ENCODE measurements around the gene SLC32A1. TPM values are rescaled to one million over a fixed set of nuclear protein-coding genes. Genes with fewer than 3 reads are reported as not detected.

Gene SLC32A1
- total RNA-seq, 4 donors from 2014 or later: not detected

GRCh38 chr20:38760978-38761377 lies 36.7 kb downstream of the SLC32A1 start:
- intact Hi-C loops (cut with DNase I; ENCODE audit: low total_unique reads): no loop called here
- Histone ChIP-seq H3K4me3 (no peak overlapping the region), H3K27ac (no peak overlapping the region), H3K4me1 (no peaks in the 10 kb centered on the region), H3K9me3 (no peaks in the 10 kb centered on the region), H3K27me3 (no peaks in the 10 kb centered on the region), H3K36me3 (no peaks in the 10 kb centered on the region)
- TF ChIP-seq CTCF (IDR thresholded peaks at IDR 0.05): no peak
- TF ChIP-seq POLR2A (IDR thresholded peaks at IDR 0.05): no peak
- DNase-seq: no peak

GRCh38 chr20:38762174-38762573 lies 37.9 kb downstream of the SLC32A1 start:
- no peak overlapping the region for H3K4me3 ChIP-seq
- no peaks in the 10 kb centered on the region for H3K27me3 ChIP-seq
- no peaks in the 10 kb centered on the region for H3K4me1 ChIP-seq
- intact Hi-C loops (cut with DNase I; ENCODE audit: low total_unique reads): no loop called here
- DNase-seq: no peak
- TF ChIP-seq CTCF (IDR thresholded peaks at IDR 0.05) (no peak), POLR2A (IDR thresholded peaks at IDR 0.05) (no peak)
- no peak overlapping the region for H3K27ac ChIP-seq
- H3K36me3 ChIP-seq: no peaks in the 10 kb centered on the region
- H3K9me3 ChIP-seq: no peaks in the 10 kb centered on the region

- DNase-seq: no peak
- intact Hi-C loops (cut with DNase I; ENCODE audit: low total_unique reads): no loop called here
- no peak overlapping the region for H3K27ac ChIP-seq
- no peaks in the 10 kb centered on the region for H3K4me1 ChIP-seq
- no peak overlapping the region for H3K4me3 ChIP-seq
- TF ChIP-seq CTCF (IDR thresholded peaks at IDR 0.05) (no peak), POLR2A (IDR thresholded peaks at IDR 0.05) (no peak)
- no peaks in the 10 kb centered on the region for H3K36me3 ChIP-seq
- H3K27me3 ChIP-seq: no peaks in the 10 kb centered on the region
- H3K9me3 ChIP-seq: no peaks in the 10 kb centered on the region
Measured at GRCh38 chr20:38763616-38764015, 39.3 kb downstream of the SLC32A1 start.

- DNase-seq: no peak
- Histone ChIP-seq H3K27me3 (no peaks in the 10 kb centered on the region), H3K4me1 (no peaks in the 10 kb centered on the region), H3K9me3 (no peaks in the 10 kb centered on the region), H3K27ac (no peak overlapping the region), H3K36me3 (no peaks in the 10 kb centered on the region), H3K4me3 (no peak overlapping the region)
- intact Hi-C loops (cut with DNase I; ENCODE audit: low total_unique reads): no loop called here
- TF ChIP-seq CTCF (IDR thresholded peaks at IDR 0.05) (no peak), POLR2A (IDR thresholded peaks at IDR 0.05) (no peak)
Measured at GRCh38 chr20:38764567-38765318, 40.5 kb downstream of the SLC32A1 start.

- intact Hi-C loops (cut with DNase I; ENCODE audit: low total_unique reads): no loop called here
- H3K9me3 ChIP-seq: no peaks in the 10 kb centered on the region
- H3K27ac ChIP-seq: no peak overlapping the region
- no peak for DNase-seq
- H3K36me3 ChIP-seq: no peaks in the 10 kb centered on the region
- no peaks in the 10 kb centered on the region for H3K4me1 ChIP-seq
- no peaks in the 10 kb centered on the region for H3K27me3 ChIP-seq
- H3K4me3 ChIP-seq: no peak overlapping the region
- TF ChIP-seq POLR2A (IDR thresholded peaks at IDR 0.05) (no peak), CTCF (IDR thresholded peaks at IDR 0.05) (no peak)
Measured at GRCh38 chr20:38766071-38766470, 41.8 kb downstream of the SLC32A1 start.
